ENCODE data around the gene TIAL1.

TIAL1 gene

DNA sequence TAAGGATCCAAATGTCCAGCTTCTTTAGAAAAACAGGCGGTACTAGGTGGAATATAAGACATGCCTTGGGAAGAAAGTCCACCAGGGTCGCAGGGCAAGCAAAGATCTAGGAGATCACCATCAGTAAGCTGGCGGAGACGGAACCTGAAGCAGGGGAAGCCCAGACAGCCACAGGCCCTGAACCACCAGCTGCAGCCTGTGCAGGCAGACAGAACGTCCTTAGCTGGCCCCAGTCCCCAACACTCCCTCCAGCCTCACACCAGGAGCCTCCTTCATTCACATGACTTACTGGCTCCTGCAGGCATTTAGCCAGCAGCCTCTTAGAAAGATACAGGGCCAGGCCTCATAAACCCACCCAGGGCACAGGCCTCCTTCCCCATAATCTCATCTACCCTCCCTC lies 71.6 kb downstream of the TIAL1 start:
- H3K36me3 ChIP-seq (ENCODE audit: low read length) = no peaks in the 10 kb centered on the region
- H3K9ac ChIP-seq (ENCODE audit: low read length) = no peak overlapping the region
- no peaks in the 10 kb centered on the region for H3K9me3 ChIP-seq (ENCODE audit: insufficient read depth, low read length)
- no peak overlapping the region for H3K4me2 ChIP-seq (ENCODE audit: low read depth, low read length, poor library complexity, severe bottlenecking)
- H3K4me3 ChIP-seq (ENCODE audit: insufficient read depth, low read length, poor library complexity, severe bottlenecking) = no peak overlapping the region
- no peaks in the 10 kb centered on the region for H3F3A ChIP-seq (ENCODE audit: insufficient read depth)
- no peaks in the 10 kb centered on the region for H3K9me2 ChIP-seq (replicated peaks; ENCODE audit: insufficient read depth, low read length)
- no peaks in the 10 kb centered on the region for H3K27me3 ChIP-seq (ENCODE audit: low read length)
- H4K20me1 ChIP-seq (ENCODE audit: low read depth, low read length) = no peaks in the 10 kb centered on the region
- H3K27ac ChIP-seq (ENCODE audit: low read depth, low read length) = no peak overlapping the region
- H2AFZ ChIP-seq (ENCODE audit: low read depth, low read length, severe bottlenecking) = no peak overlapping the region
- TF ChIP-seq EZH2phosphoT487 (conservative IDR thresholded peaks at IDR 0.05; ENCODE audit: low read length) (no peak), CTCF (IDR thresholded peaks at IDR 0.05; ENCODE audit: insufficient read depth, low read length, poor library complexity, severe bottlenecking) (no peak)
- no peaks in the 10 kb centered on the region for H3K79me2 ChIP-seq (ENCODE audit: insufficient read depth, low read length)

GRCh38 chr10:119524720-119525070 lies 72.1 kb downstream of the TIAL1 start:
- Histone ChIP-seq H3K9me3 (ENCODE audit: insufficient read depth, low read length) (no peaks in the 10 kb centered on the region), H3K4me2 (ENCODE audit: low read depth, low read length, poor library complexity, severe bottlenecking) (no peak overlapping the region), H3K36me3 (ENCODE audit: low read length) (no peaks in the 10 kb centered on the region), H2AFZ (ENCODE audit: low read depth, low read length, severe bottlenecking) (no peak overlapping the region), H3K27ac (ENCODE audit: low read depth, low read length) (no peak overlapping the region), H4K20me1 (ENCODE audit: low read depth, low read length) (no peaks in the 10 kb centered on the region), H3K27me3 (ENCODE audit: low read length) (no peaks in the 10 kb centered on the region), H3K79me2 (ENCODE audit: insufficient read depth, low read length) (no peaks in the 10 kb centered on the region), H3K4me3 (ENCODE audit: insufficient read depth, low read length, poor library complexity, severe bottlenecking) (no peak overlapping the region), H3K9ac (ENCODE audit: low read length) (no peak overlapping the region), H3F3A (ENCODE audit: insufficient read depth) (no peaks in the 10 kb centered on the region), H3K9me2 (replicated peaks; ENCODE audit: insufficient read depth, low read length) (no peaks in the 10 kb centered on the region)
- TF ChIP-seq CTCF (IDR thresholded peaks at IDR 0.05; ENCODE audit: insufficient read depth, low read length, poor library complexity, severe bottlenecking) = no peak
- TF ChIP-seq EZH2phosphoT487 (conservative IDR thresholded peaks at IDR 0.05; ENCODE audit: low read length) = no peak

DNA sequence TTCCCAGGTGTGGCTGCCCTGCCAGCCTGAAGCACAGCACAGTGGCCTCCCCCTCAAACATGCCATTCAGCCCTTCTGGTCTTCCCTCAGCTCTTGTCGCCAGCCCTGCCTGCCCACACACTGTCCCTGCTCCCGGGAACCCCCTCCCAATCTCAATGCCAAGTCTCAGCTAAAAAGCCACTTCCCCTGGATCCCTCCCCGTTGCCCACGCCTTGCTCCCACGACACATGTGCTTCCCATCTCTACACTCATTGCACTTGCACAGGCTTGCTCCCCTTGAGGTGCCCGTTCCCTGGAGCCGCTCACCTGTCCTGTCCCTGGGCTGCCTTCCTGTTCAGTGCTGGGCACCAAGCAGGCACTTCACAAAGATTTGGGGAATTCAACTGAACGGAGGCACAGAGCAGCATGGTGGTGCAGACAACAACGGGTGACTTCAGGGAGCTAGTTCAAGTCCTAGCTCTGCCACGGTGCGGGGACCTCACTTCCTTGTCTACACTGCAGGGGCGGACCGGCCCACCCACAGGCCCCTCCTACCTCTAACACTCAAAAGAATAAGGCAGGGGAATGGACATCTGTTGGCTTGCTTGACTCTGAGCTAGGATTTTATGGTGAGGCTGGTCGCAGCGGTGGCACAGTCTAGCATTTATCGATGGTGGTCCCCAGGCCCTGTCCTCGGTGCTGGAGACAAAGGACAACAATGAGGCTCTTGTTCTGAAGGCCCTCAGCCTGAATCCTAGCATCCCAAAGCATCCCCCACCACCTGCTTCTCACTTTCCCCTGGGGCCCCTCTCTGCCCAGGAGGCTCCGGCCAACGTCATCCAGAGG lies 72.7 kb downstream of the TIAL1 start:
- H3K4me2 ChIP-seq (ENCODE audit: low read depth, low read length, poor library complexity, severe bottlenecking) = no peak overlapping the region
- H3K27ac ChIP-seq (ENCODE audit: low read depth, low read length) = no peak overlapping the region

More for the DNA sequence above, 72.7 kb downstream of the TIAL1 start:
- H3K9me3 ChIP-seq (ENCODE audit: insufficient read depth, low read length) = no peaks in the 10 kb centered on the region
- no peak overlapping the region for H3K4me3 ChIP-seq (ENCODE audit: insufficient read depth, low read length, poor library complexity, severe bottlenecking)
- TF ChIP-seq EZH2phosphoT487 (conservative IDR thresholded peaks at IDR 0.05; ENCODE audit: low read length) = no peak
- TF ChIP-seq CTCF (IDR thresholded peaks at IDR 0.05; ENCODE audit: insufficient read depth, low read length, poor library complexity, severe bottlenecking) = no peak
- H3F3A ChIP-seq (ENCODE audit: insufficient read depth) = no peaks in the 10 kb centered on the region
- H3K27me3 ChIP-seq (ENCODE audit: low read length) = no peaks in the 10 kb centered on the region
- no peaks in the 10 kb centered on the region for H3K36me3 ChIP-seq (ENCODE audit: low read length)
- H3K9ac ChIP-seq (ENCODE audit: low read length) = no peak overlapping the region
- no peaks in the 10 kb centered on the region for H3K79me2 ChIP-seq (ENCODE audit: insufficient read depth, low read length)
- H4K20me1 ChIP-seq (ENCODE audit: low read depth, low read length) = no peaks in the 10 kb centered on the region
- H2AFZ ChIP-seq (ENCODE audit: low read depth, low read length, severe bottlenecking) = no peak overlapping the region
- H3K9me2 ChIP-seq (replicated peaks; ENCODE audit: insufficient read depth, low read length) = no peaks in the 10 kb centered on the region
